Right lobe of liver (tissue), 4 donors: ENCODE data around the gene CCNA1.

Experiments used
- POLR2A ChIP-seq: fragments of 450-650 bp; IDR thresholded peaks from one replicate; pipeline ENCODE4 v1.6.1; 2017; ENCODE audit warnings: antibody characterized with exemption, mild to moderate bottlenecking
- TF ChIP-seq, protein P1 (sequence below), 4 donors: fragments of 200-600 bp in 3 of 4; fragments of 450-650 bp in 1 of 4; IDR thresholded peaks; one replicate each; pipeline versions ENCODE4 v1.5.1 to v1.8.0; 2016 to 2022; ENCODE audit warnings: antibody characterized with exemption in 4 of 4, mild to moderate bottlenecking in 2 of 4
- donor health status: DM: no; HTN: no; CAD: no.
- donor health status: DM: no; HTN: no; CAD: no.
- donor health status: DM: no; HTN: yes; CAD: no.

DNA sequence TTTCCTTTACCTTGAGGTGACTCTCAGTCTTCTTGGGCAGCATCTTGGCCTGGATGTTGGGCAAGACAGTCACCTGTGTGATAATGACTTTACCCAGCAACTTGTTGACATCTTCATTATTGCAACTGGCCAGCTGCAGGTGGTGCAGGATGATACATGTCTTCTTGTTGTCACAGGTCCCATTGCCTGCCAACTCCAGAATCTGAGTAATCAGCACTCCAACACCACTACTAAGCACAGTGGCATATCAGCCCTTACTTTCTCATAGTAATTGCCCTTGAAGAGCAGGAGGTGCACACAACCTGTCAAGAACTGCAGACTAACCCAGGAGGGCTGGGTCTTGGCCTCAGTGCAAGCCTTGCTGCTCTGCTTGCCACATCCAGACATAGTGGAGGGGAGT lies 57.8 kb downstream of the CCNA1 start:
- TF ChIP-seq, protein P1, sequence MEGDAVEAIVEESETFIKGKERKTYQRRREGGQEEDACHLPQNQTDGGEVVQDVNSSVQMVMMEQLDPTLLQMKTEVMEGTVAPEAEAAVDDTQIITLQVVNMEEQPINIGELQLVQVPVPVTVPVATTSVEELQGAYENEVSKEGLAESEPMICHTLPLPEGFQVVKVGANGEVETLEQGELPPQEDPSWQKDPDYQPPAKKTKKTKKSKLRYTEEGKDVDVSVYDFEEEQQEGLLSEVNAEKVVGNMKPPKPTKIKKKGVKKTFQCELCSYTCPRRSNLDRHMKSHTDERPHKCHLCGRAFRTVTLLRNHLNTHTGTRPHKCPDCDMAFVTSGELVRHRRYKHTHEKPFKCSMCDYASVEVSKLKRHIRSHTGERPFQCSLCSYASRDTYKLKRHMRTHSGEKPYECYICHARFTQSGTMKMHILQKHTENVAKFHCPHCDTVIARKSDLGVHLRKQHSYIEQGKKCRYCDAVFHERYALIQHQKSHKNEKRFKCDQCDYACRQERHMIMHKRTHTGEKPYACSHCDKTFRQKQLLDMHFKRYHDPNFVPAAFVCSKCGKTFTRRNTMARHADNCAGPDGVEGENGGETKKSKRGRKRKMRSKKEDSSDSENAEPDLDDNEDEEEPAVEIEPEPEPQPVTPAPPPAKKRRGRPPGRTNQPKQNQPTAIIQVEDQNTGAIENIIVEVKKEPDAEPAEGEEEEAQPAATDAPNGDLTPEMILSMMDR (IDR thresholded peaks at IDR 0.05), result no peak
- no peak for TF ChIP-seq POLR2A
